HepG2 (cell line): Measurements from ENCODE around the gene CA4. TPM values are rescaled to one million over a fixed set of nuclear protein-coding genes. Genes with fewer than 3 reads are reported as not detected.

Experiments used
- EHMT2 ChIP-seq: fragments of 200-600 bp; sonication (generic); IDR thresholded peaks from 2 replicates; pipeline ENCODE4 v1.7.0; 2017; ENCODE audit warnings: antibody characterized with exemption, low read depth, low read length, borderline replicate concordance
- HHEX ChIP-seq: IDR thresholded peaks from 2 replicates; pipeline ENCODE4 v1.6.1; 2016; ENCODE audit warnings: control low read depth
- IKZF1 ChIP-seq: fragments of 450-650 bp; IDR thresholded peaks from 2 replicates; pipeline ENCODE4 v1.7.1; 2016
- NRL ChIP-seq: sonication (generic); formaldehyde crosslinking; IDR thresholded peaks from 2 replicates; pipeline ENCODE4 v1.5.0; 2020; ENCODE audit warnings: missing genetic modification reagents, mild to moderate bottlenecking, moderate library complexity, borderline replicate concordance
- PRMT3 ChIP-seq: sonication (generic); formaldehyde crosslinking; IDR thresholded peaks from 2 replicates; pipeline ENCODE4 v1.8.1; 2022; ENCODE audit warnings: low read depth, mild to moderate bottlenecking, moderate library complexity, missing genetic modification reagents, borderline replicate concordance
- PTBP1 ChIP-seq: fragments of 200-400 bp; formaldehyde crosslinking; IDR thresholded peaks from 2 replicates; pipeline ENCODE4 v1.6.1; 2018; ENCODE audit warnings: low read length, low read depth; ENCODE audit not compliant: poor library complexity, severe bottlenecking
- TAF1 ChIP-seq: sonication (generic); formaldehyde crosslinking; IDR thresholded peaks from 2 replicates; pipeline ENCODE4 v1.4.0; 2020; ENCODE audit warnings: missing genetic modification reagents
- TRIM24 ChIP-seq: sonication (generic); formaldehyde crosslinking; IDR thresholded peaks from 2 replicates; pipeline ENCODE4 v1.8.0; 2022; ENCODE audit warnings: mild to moderate bottlenecking, missing genetic modification reagents
- YEATS2 ChIP-seq: sonication (generic); formaldehyde crosslinking; IDR thresholded peaks from 2 replicates; pipeline ENCODE4 v1.4.0; 2020; ENCODE audit warnings: missing genetic modification reagents, borderline replicate concordance
- ZNF33B ChIP-seq: sonication (generic); formaldehyde crosslinking; IDR thresholded peaks from 2 replicates; pipeline ENCODE4 v1.5.1; 2020; ENCODE audit warnings: mild to moderate bottlenecking, missing genetic modification reagents
- ZNF660 ChIP-seq: sonication (generic); formaldehyde crosslinking; IDR thresholded peaks from 2 replicates; pipeline ENCODE4 v1.5.1; 2020; ENCODE audit warnings: mild to moderate bottlenecking, low read depth, missing genetic modification reagents, borderline replicate concordance
- ZNF709 ChIP-seq: sonication (generic); formaldehyde crosslinking; IDR thresholded peaks from 2 replicates; pipeline ENCODE4 v1.5.0; 2020; ENCODE audit warnings: mild to moderate bottlenecking, missing genetic modification reagents
- ZNF841 ChIP-seq: sonication (generic); formaldehyde crosslinking; IDR thresholded peaks from 2 replicates; pipeline ENCODE4 v1.8.1; 2023; ENCODE audit warnings: missing genetic modification reagents, borderline replicate concordance
- ZZZ3 ChIP-seq: sonication (generic); formaldehyde crosslinking; IDR thresholded peaks from 2 replicates; pipeline ENCODE4 v1.4.0; 2020; ENCODE audit warnings: missing genetic modification reagents, mild to moderate bottlenecking, borderline replicate concordance
- polyA plus RNA-seq, 8 experiments: library from polyadenylated mRNA; depleted of rRNA in 3 of 8; stranded (reverse) in 7 of 8; unstranded in 1 of 8; fragments of >200 nt; fragmentation: Illumina TruSeq in 4 of 8; extraction: Trizol in 4 of 8; gene quantifications; 2 replicates each; pipeline versions ENCODE4 v1.2.1 to v1.2.3, GENCODE V29; 2011 to 2016; ENCODE audit warnings: low read depth in 4 of 8, missing spikeins in 1 of 8, mixed read lengths in 1 of 8; ENCODE audit not compliant: insufficient read depth in 1 of 8
- total RNA-seq, 5 experiments: library from RNA; depleted of rRNA; stranded (reverse); fragments of >200 nt; fragmentation: Illumina TruSeq; extraction: Trizol; gene quantifications; 2 replicates each; pipeline ENCODE4 v1.2.3, GENCODE V29; 2016; ENCODE audit warnings: low read depth in 1 of 5
- TF ChIP-seq, protein P1 (sequence below): sonication (generic); formaldehyde crosslinking; IDR thresholded peaks from 2 replicates; pipeline ENCODE4 v1.9.0; 2021; ENCODE audit warnings: missing genetic modification reagents, mild to moderate bottlenecking, borderline replicate concordance
- TF ChIP-seq, protein P2 (sequence below): sonication (generic); formaldehyde crosslinking; IDR thresholded peaks from 2 replicates; pipeline ENCODE4 v1.4.0; 2020; ENCODE audit warnings: mild to moderate bottlenecking, missing genetic modification reagents
- TF ChIP-seq, protein P3 (sequence below): sonication (generic); formaldehyde crosslinking; IDR thresholded peaks from 2 replicates; pipeline ENCODE4 v1.4.0; 2020; ENCODE audit warnings: missing genetic modification reagents
- TF ChIP-seq, protein P4 (sequence below), 2 experiments: sonication (generic) in 1 of 2; formaldehyde crosslinking in 1 of 2; IDR thresholded peaks; 2 replicates each; pipeline versions ENCODE4 v1.4.0 to v1.6.1; 2018 to 2020; ENCODE audit warnings: missing genetic modification reagents in 2 of 2, borderline replicate concordance in 1 of 2, low read depth in 1 of 2, mild to moderate bottlenecking in 1 of 2, missing biosample characterization in 1 of 2
- TF ChIP-seq, protein P5 (sequence below): sonication (generic); formaldehyde crosslinking; IDR thresholded peaks from 2 replicates; pipeline ENCODE4 v1.8.1; 2022; ENCODE audit warnings: low read depth, mild to moderate bottlenecking, missing genetic modification reagents

The CA4 gene
- total and polyA plus RNA-seq, 2 of the 13 experiments (the other 11 are each of a cell fraction or from before 2014, with no cell fraction given): not detected

DNA sequence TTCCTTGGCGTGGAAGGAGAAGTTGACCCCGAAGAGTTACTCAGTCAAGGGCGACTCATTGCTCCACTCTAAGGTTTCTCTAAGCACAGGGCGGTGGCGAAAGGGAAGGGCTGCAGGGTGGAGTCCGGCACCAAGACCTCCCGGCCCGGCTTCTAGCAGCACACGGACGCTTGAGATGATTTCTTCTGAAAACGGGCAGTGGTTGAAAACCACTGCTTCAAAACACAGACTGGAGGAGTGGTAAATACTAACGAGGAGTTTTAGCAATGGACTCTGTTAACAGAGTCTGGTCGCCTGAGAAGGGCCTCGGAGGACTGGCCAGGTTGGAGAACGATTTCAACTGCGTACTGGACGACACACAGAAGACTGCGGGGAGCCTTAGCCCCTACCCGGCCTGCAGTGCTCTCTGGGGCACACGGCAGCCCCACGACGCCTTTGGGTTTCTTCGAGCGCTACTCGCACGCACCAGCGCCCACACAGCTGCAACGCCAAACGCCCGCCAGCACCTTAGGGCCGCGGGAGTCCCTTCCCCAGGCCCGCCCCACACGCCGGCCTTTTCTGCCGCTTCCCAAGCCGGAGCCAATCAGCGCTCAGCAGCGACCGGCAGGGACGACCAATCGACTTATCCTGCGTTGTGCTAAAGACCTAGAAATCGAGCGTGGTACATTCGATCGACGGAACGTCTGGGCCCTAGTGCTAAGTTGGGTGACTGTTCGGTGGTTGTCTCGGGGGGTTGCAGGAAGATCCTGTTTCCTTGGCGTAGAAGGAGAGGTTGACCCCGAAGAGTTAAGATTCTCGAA, 14.4 kb upstream of the CA4 start (continued):
- peak; percentile 57; the same call in 1 of the 2 replicates for TF ChIP-seq EHMT2
- TF ChIP-seq, protein P1, sequence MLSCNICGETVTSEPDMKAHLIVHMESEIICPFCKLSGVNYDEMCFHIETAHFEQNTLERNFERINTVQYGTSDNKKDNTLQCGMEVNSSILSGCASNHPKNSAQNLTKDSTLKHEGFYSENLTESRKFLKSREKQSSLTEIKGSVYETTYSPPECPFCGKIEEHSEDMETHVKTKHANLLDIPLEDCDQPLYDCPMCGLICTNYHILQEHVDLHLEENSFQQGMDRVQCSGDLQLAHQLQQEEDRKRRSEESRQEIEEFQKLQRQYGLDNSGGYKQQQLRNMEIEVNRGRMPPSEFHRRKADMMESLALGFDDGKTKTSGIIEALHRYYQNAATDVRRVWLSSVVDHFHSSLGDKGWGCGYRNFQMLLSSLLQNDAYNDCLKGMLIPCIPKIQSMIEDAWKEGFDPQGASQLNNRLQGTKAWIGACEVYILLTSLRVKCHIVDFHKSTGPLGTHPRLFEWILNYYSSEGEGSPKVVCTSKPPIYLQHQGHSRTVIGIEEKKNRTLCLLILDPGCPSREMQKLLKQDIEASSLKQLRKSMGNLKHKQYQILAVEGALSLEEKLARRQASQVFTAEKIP: no peak
- TF ChIP-seq TAF1 (CRISPR knock-in tag): peak; percentile 63; the same call in 1 of the 2 replicates
- TF ChIP-seq ZZZ3: peak; percentile 36; the same call in 1 of the 2 replicates
- TF ChIP-seq PTBP1: peak; percentile 50
- TF ChIP-seq, protein P2, sequence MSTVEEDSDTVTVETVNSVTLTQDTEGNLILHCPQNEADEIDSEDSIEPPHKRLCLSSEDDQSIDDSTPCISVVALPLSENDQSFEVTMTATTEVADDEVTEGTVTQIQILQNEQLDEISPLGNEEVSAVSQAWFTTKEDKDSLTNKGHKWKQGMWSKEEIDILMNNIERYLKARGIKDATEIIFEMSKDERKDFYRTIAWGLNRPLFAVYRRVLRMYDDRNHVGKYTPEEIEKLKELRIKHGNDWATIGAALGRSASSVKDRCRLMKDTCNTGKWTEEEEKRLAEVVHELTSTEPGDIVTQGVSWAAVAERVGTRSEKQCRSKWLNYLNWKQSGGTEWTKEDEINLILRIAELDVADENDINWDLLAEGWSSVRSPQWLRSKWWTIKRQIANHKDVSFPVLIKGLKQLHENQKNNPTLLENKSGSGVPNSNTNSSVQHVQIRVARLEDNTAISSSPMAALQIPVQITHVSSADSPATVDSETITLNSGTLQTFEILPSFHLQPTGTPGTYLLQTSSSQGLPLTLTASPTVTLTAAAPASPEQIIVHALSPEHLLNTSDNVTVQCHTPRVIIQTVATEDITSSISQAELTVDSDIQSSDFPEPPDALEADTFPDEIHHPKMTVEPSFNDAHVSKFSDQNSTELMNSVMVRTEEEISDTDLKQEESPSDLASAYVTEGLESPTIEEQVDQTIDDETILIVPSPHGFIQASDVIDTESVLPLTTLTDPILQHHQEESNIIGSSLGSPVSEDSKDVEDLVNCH: no peak
- peak; percentile 81 for TF ChIP-seq YEATS2 (CRISPR knock-in tag)
- no peak for TF ChIP-seq HHEX (CRISPR knock-in tag)
- no peak for TF ChIP-seq PRMT3 (CRISPR knock-in tag)
- no peak for TF ChIP-seq TRIM24 (CRISPR knock-in tag)
- TF ChIP-seq NRL (CRISPR knock-in tag): peak; percentile 80
- no peak for TF ChIP-seq ZNF841
- peak; percentile 68; the same call in 1 of the 2 replicates for TF ChIP-seq ZNF709 (CRISPR knock-in tag)
- TF ChIP-seq, protein P3, sequence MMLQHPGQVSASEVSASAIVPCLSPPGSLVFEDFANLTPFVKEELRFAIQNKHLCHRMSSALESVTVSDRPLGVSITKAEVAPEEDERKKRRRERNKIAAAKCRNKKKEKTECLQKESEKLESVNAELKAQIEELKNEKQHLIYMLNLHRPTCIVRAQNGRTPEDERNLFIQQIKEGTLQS (CRISPR knock-in tag): no peak
- TF ChIP-seq, protein P4, sequence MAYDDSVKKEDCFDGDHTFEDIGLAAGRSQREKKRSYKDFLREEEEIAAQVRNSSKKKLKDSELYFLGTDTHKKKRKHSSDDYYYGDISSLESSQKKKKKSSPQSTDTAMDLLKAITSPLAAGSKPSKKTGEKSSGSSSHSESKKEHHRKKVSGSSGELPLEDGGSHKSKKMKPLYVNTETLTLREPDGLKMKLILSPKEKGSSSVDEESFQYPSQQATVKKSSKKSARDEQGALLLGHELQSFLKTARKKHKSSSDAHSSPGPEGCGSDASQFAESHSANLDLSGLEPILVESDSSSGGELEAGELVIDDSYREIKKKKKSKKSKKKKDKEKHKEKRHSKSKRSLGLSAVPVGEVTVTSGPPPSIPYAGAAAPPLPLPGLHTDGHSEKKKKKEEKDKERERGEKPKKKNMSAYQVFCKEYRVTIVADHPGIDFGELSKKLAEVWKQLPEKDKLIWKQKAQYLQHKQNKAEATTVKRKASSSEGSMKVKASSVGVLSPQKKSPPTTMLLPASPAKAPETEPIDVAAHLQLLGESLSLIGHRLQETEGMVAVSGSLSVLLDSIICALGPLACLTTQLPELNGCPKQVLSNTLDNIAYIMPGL (CRISPR knock-in tag; IDR thresholded peaks at IDR 0.05; ENCODE audit: borderline replicate concordance in 1 of 2, low read depth in 1 of 2): peak in 1 of 2 experiments; percentile 67; a peak in 3 of 4 replicates
- TF ChIP-seq ZNF33B: no peak
- no peak for TF ChIP-seq IKZF1
- TF ChIP-seq, protein P5, sequence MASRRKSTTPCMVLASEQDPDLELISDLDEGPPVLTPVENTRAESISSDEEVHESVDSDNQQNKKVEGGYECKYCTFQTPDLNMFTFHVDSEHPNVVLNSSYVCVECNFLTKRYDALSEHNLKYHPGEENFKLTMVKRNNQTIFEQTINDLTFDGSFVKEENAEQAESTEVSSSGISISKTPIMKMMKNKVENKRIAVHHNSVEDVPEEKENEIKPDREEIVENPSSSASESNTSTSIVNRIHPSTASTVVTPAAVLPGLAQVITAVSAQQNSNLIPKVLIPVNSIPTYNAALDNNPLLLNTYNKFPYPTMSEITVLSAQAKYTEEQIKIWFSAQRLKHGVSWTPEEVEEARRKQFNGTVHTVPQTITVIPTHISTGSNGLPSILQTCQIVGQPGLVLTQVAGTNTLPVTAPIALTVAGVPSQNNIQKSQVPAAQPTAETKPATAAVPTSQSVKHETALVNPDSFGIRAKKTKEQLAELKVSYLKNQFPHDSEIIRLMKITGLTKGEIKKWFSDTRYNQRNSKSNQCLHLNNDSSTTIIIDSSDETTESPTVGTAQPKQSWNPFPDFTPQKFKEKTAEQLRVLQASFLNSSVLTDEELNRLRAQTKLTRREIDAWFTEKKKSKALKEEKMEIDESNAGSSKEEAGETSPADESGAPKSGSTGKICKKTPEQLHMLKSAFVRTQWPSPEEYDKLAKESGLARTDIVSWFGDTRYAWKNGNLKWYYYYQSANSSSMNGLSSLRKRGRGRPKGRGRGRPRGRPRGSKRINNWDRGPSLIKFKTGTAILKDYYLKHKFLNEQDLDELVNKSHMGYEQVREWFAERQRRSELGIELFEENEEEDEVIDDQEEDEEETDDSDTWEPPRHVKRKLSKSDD (CRISPR knock-in tag): no peak; the same call in 1 of the 2 replicates
- no peak for TF ChIP-seq ZNF660 (CRISPR knock-in tag)
